OCI-LY7 (cell line): Measurements from ENCODE around the gene NAPB.

ENCODE experiments used
- CTCF ChIP-seq: fragments of 200-600 bp; sonication (generic); conservative IDR thresholded peaks from 2 replicates; pipeline ENCODE4 v1.5.1; 2014; ENCODE audit warnings: mild to moderate bottlenecking, antibody characterized with exemption, low read length, moderate library complexity, mixed read lengths
- EZH2phosphoT487 ChIP-seq: fragments of 200-600 bp; sonication (generic); IDR thresholded peaks from 2 replicates; pipeline ENCODE4 v1.6.1; 2018; ENCODE audit warnings: low read depth, borderline replicate concordance, mild to moderate bottlenecking, mixed run types, antibody characterized with exemption, low read length, moderate library complexity, mixed read lengths

DNA sequence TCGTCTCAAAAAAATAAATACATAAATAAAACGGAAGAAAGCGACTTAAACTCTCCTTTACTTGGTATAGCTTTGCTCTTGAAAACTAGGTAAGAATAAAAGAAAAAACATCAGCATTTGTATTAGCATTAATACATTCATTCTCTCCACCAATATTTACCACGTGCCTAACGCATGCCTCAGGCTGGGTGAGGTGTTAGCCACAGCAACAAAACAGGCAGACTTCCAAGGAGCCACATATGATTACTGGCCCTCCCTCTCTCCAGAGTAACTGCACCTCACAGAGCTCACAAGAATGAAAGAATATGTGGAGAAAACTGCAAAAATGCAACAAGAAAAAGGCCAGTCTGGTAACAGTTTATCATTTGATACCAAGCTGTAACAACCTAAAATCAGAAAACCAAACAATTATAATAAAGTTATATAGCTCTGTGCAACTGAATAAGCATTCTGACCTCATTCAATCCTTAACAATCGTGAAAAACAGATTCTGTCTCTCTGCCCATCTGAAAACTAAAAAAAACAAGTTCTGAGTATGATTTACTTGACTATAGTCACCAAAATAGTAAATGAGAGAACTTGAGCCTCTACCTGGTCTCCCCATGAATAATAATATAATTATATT lies 5.2 kb downstream of the NAPB start:
- TF ChIP-seq CTCF: no peak
- no peak for TF ChIP-seq EZH2phosphoT487
